GM12873 (cell line): ENCODE results near the gene HIBCH.
A peak's percentile ranks its signal among the peaks of the same experiment; 100 is the strongest.

Experiments
- TF ChIP-seq, protein P1 (sequence below): IDR thresholded peaks from 2 replicates; pipeline ENCODE4 v1.5.1; 2012; ENCODE audit warnings: low read depth, mild to moderate bottlenecking, moderate library complexity, low read length, control low read depth; ENCODE audit not compliant: insufficient read depth; ENCODE audit errors: missing control alignments

Gene HIBCH

DNA sequence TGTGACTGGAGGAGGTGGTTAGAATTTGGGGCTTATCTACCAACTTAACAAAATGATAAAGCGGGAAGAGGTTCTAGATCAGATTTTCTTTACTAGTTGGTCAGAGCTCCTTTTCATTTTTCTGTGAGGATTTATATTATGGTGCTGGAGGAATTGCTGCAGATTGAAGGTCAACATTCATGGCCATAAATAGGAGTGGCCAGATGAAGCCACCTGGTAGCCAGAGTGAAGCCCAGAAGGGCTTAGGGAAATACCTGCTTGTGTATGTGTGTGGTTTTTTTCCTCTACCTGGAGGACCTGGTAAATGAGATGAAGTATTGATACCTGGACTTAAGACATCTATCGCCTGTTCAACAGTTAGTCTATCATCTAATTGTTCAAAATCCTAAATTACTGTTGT, 134.2 kb downstream of the HIBCH start:
- TF ChIP-seq, protein P1, sequence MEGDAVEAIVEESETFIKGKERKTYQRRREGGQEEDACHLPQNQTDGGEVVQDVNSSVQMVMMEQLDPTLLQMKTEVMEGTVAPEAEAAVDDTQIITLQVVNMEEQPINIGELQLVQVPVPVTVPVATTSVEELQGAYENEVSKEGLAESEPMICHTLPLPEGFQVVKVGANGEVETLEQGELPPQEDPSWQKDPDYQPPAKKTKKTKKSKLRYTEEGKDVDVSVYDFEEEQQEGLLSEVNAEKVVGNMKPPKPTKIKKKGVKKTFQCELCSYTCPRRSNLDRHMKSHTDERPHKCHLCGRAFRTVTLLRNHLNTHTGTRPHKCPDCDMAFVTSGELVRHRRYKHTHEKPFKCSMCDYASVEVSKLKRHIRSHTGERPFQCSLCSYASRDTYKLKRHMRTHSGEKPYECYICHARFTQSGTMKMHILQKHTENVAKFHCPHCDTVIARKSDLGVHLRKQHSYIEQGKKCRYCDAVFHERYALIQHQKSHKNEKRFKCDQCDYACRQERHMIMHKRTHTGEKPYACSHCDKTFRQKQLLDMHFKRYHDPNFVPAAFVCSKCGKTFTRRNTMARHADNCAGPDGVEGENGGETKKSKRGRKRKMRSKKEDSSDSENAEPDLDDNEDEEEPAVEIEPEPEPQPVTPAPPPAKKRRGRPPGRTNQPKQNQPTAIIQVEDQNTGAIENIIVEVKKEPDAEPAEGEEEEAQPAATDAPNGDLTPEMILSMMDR, result no peak

DNA sequence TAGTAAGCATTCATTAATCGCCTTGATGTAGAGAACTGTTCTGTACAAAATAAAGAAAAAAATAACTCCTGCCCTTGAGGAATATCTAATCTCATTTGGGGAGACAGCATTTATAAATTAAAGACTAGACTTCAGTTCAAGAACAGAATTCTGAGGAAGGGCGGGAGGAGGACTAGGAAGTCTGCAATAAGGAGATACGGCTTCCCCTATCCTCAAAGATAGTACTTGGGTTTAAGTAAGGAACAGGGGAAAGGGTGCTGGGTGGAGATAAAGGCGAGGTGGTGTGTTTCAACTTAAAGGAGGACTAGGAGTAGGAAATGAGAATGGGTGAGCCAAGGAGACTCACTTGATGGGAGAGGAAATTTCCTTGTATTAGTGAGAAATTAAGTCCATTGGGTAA, 135.2 kb downstream of the HIBCH start:
- TF ChIP-seq, protein P1, result no peak

DNA sequence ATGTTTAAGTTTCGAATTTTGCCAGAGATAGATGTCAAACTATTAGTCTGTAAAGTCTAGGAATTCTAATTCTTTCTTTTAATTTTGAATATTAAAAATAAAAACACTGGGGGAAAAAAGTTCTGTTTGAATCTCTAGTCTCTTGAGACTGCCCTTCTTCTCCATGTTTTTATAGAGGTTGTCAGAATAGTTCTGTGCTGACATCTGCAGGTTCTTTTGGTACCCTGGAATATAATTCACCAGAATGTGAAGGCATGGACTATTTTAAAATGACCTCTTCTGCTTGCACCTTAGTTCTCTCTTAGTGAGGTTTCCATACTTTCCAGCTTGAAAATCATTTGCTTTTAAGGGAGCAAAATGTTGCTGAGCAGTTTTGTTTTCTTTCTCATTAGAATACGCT, 136.1 kb downstream of the HIBCH start:
- TF ChIP-seq, protein P1, result no peak

DNA sequence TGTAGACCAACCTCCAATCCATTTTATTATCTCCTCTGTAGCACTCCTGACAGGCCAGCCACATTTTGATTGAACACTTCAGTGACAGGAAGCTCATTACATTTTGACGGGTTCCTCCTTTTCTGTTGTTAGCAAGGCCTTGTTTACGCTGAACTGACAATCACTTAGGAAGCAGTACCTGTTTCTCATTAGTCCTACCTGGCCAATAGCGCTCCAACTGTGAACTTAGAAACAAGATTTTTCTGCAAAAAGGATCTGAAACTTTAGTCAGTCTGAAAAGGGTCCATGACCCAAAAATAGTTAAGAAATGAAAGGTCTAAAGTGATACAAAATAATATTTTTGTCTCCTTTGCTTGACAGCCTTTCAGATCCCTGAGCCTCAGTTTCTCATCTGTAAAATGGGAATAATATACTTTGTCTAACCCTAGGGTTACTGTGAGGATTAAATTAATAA, 137.5 kb downstream of the HIBCH start:
- TF ChIP-seq, protein P1, result no peak

DNA sequence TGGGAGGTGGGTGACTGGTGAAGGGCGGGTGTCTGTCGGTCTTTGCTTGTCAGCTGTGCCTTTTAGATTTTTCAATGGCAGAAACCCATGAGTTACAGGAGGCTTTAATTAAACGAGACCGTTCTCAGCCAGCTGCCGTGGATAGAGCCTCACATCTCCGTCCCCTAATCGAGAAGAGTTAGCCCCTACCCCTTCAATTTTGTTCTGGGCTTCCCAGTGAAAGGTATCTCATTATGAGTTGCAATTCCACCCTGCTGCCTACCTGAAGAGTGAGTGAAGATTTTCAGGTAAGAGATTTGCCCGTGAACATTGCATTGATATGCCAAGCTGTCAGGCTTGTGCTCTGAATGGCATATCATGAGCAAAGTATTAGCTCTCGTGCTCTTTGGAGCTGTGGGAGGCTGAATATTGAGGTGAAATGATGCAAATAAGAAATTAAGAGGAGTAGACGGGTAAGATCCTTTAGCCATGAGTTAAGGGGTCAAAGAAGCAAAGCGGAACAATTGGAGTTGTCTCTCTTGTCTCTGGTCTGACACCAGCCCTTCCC, 138.4 kb downstream of the HIBCH start:
- TF ChIP-seq, protein P1, result no peak

DNA sequence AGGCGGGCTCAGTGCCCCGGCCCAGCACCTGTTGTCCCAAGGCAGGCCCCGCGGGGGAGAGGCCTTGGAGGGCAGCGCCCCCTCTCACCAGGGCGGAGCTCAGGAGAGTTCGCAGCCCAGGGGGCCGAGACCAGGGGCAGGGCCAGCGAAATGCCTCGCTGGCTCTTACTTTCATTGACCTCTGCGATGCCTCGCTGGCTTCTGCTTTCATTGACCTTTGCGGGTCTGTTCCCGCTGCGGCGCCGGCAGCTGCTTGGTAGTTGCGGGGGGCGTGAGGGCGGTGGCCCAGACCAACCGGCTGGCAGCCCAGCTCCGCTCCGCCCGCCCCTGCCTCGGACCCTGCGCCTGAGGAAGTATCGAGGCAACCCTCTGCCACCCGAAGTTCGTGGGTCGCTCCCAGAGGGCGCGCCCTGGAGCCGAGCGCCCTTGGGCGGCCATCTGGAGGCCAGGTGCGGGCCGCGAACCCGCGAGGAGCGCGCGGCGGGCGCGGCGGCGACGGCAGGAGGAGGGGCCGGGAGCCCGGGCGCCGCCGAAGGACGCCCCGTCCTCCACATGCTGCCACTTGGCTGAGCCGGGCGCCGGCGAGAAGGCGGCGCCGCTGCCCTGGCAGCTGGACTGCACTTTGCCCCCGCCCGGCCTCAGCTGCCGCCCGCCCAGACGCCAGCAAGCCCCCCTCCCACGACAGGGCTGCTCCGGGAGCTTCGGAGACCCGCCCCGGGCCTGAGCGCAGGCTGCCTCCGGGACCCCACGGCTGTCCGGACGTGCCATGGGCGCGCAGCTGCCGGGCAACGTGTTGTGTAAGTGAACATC, 139.1 kb downstream of the HIBCH start:
- TF ChIP-seq, protein P1, result no peak

DNA sequence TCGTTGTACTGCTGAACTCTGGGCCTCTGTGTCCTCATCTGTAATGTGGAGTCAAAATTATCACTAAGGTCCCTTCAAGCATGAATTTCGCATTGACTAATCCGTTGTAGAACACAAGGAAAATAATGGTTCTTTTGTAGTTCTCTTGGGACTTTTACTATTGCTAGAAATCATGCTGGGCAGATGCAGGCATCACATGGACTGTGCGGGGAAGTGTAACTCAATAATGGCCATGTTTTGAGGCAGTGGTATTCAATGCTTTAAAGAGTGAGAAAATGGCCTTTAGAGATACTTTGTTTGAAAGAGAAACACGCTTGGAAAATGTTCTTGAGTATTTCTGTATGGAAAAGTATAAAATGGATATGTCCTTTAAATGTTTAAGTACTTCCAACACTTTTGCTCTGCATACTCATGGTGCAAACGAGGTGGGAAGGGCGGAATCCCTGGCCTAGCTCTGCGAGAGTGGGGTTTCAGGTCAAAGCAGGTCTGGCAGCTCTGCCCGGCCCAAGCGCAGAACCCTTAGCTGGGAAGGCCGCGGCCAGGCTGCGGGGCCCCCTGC, 139.8 kb downstream of the HIBCH start:
- TF ChIP-seq, protein P1, result peak; percentile 68
